RWPE2 (cell line): Measurements from ENCODE around the gene TYROBP.
A peak's percentile ranks its signal among the peaks of the same experiment; 100 is the strongest.
"Not testable (repeated sequence)": the region's sequence is repeated elsewhere in the genome, so short reads cannot be mapped to it uniquely, and the experiment has no call there.

Experiments used
- ATAC-seq: fragments of 200-7000 bp; cut with Tn5 transposase; 3 replicates; pipeline ENCODE4 v1.9.1; 2021; ENCODE audit warnings: low read depth
- DNase-seq: peaks from one replicate; pipeline ENCODE4 v3.0.0-alpha.2; 2020; ENCODE audit warnings: low spot score
- H3K27ac ChIP-seq: fragments of 450-650 bp; 2 replicates; pipeline ENCODE4 v1.5.1; 2017; ENCODE audit warnings: mild to moderate bottlenecking; ENCODE audit not compliant: poor library complexity, severe bottlenecking
- H3K27me3 ChIP-seq: fragments of 250-450 bp; sonication (Bioruptor Pico); 2 replicates; pipeline ENCODE4 v1.5.1; 2021; ENCODE audit warnings: mild to moderate bottlenecking, moderate library complexity; ENCODE audit not compliant: insufficient read depth, poor library complexity, severe bottlenecking
- H3K36me3 ChIP-seq: fragments of 250-450 bp; sonication (Bioruptor Pico); 2 replicates; pipeline ENCODE4 v1.5.1; 2020; ENCODE audit warnings: low read depth, mild to moderate bottlenecking, moderate library complexity
- H3K4me1 ChIP-seq: fragments of 250-450 bp; sonication (Bioruptor Pico); 2 replicates; pipeline ENCODE4 v1.5.1; 2021; ENCODE audit warnings: mild to moderate bottlenecking, moderate library complexity; ENCODE audit not compliant: insufficient read depth, poor library complexity, severe bottlenecking
- H3K4me3 ChIP-seq: fragments of 250-450 bp; sonication (Bioruptor Pico); 2 replicates; pipeline ENCODE4 v1.5.1; 2021; ENCODE audit warnings: mild to moderate bottlenecking, moderate library complexity; ENCODE audit not compliant: severe bottlenecking
- H3K9me3 ChIP-seq: fragments of 250-450 bp; sonication (Bioruptor Pico); 2 replicates; pipeline ENCODE4 v1.5.1; 2021; ENCODE audit warnings: mild to moderate bottlenecking, moderate library complexity; ENCODE audit not compliant: severe bottlenecking
- CTCF ChIP-seq: fragments of 450-650 bp; IDR thresholded peaks from one replicate; pipeline ENCODE4 v1.5.1; 2017; ENCODE audit warnings: mild to moderate bottlenecking, moderate library complexity; ENCODE audit not compliant: poor library complexity, severe bottlenecking

TYROBP gene

GRCh38 chr19:35908010-35908441, at the start of gene TYROBP:
TSS of gene TYROBP (minus strand) at chr19:35908295. CDS start at chr19:35908228, 67 bp downstream.
- no peaks in the 10 kb centered on the region for H3K36me3 ChIP-seq
- no peaks in the 10 kb centered on the region for H3K9me3 ChIP-seq
- H3K4me1 ChIP-seq: no peaks in the 10 kb centered on the region
- no peak for DNase-seq
- no peaks in the 10 kb centered on the region for H3K27me3 ChIP-seq
- ATAC-seq: no peak
- no peak within 1 kb of the TSS for H3K4me3 ChIP-seq
- no peak for TF ChIP-seq CTCF
- no peak within 1 kb of the TSS for H3K27ac ChIP-seq

- ATAC-seq, H3K36me3 ChIP-seq, H3K9me3 ChIP-seq, H3K27ac ChIP-seq, H3K4me3 ChIP-seq, DNase-seq, H3K4me1 ChIP-seq: not testable (repeated sequence)
- peaks cover 35% of the 10 kb centered on the region for H3K27me3 ChIP-seq
Measured at GRCh38 chr19:35957411-35957810, 49.3 kb upstream of the TYROBP start.

- no peak overlapping the region for H3K4me3 ChIP-seq
- no peaks in the 10 kb centered on the region for H3K4me1 ChIP-seq
- no peak overlapping the region for H3K27ac ChIP-seq
- H3K27me3 ChIP-seq: peaks cover 35% of the 10 kb centered on the region
- no peaks in the 10 kb centered on the region for H3K9me3 ChIP-seq
- DNase-seq (no peak), ATAC-seq (no peak)
- H3K36me3 ChIP-seq: no peaks in the 10 kb centered on the region
- no peak for TF ChIP-seq CTCF
Measured at GRCh38 chr19:35955881-35956634, 48.0 kb upstream of the TYROBP start.

GRCh38 chr19:35949131-35949530, 41.0 kb upstream of the TYROBP start:
- Histone ChIP-seq H3K9me3 (no peaks in the 10 kb centered on the region), H3K27me3 (no peaks in the 10 kb centered on the region), H3K27ac (no peak overlapping the region), H3K4me1 (no peaks in the 10 kb centered on the region), H3K36me3 (no peaks in the 10 kb centered on the region), H3K4me3 (no peak overlapping the region)
- DNase-seq (no peak), ATAC-seq (0 out of 3 replicates have a peak, but pooled peaks have one; percentile 26)
- no peak for TF ChIP-seq CTCF

GRCh38 chr19:35946203-35946602, 38.1 kb upstream of the TYROBP start:
- ATAC-seq: no peak
- no peaks in the 10 kb centered on the region for H3K4me1 ChIP-seq

More at GRCh38 chr19:35946203-35946602, 38.1 kb upstream of the TYROBP start:
- no peak overlapping the region for H3K4me3 ChIP-seq
- no peak for DNase-seq
- no peaks in the 10 kb centered on the region for H3K36me3 ChIP-seq
- no peak overlapping the region for H3K27ac ChIP-seq
- no peaks in the 10 kb centered on the region for H3K27me3 ChIP-seq
- no peak for TF ChIP-seq CTCF
- H3K9me3 ChIP-seq: no peaks in the 10 kb centered on the region
